GM21717 (cell line): Measurements from ENCODE around the gene C1orf210.
A peak's percentile ranks its signal among the peaks of the same experiment; 100 is the strongest.

Source experiments
- ATAC-seq: cut with Tn5 transposase; IDR thresholded peaks from one replicate; pipeline ENCODE4 v1.9.1; 2021; ENCODE audit warnings: mild to moderate bottlenecking, moderate library complexity; ENCODE audit not compliant: unreplicated experiment

Gene C1orf210

DNA sequence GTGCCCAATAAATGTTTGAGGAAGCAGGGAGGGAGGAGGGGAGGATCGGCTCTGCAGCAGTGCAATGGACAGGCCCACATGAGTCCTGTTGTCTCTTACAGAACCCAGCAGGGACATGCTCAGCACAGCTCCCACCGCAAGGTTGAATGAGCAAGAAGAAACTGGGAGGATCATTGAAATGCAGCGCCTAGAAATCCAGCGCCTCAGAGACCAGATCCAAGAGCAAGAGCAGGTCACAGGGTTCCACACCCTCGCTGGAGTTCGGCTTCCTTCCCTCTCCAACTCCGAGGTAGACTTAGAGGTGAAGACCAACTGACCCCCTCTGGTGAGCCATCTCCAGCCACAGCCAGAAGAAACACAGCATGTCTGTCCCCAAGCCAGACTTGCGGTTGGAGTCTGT, 31.5 kb downstream of the C1orf210 start:
- ATAC-seq: no peak

DNA sequence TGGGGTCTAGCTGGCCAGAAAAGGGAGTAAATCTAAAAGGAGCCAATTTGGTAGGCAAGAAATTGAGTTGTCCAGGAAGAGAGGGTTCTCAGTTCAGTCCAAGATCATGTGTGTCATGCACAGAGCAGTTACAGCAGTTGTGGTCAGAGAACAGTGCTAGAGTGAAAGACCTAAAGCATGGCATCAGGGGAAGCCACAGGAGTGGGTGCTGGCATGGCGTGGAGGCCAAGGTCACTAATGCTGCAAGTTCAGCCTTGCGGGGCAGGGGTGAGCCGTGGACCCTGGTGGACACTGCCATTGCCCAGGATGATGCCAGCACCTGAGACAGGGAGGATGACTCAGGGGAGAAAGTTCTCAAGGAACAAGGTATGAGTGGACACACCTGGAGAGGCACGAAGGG, 32.2 kb downstream of the C1orf210 start:
- no peak for ATAC-seq

DNA sequence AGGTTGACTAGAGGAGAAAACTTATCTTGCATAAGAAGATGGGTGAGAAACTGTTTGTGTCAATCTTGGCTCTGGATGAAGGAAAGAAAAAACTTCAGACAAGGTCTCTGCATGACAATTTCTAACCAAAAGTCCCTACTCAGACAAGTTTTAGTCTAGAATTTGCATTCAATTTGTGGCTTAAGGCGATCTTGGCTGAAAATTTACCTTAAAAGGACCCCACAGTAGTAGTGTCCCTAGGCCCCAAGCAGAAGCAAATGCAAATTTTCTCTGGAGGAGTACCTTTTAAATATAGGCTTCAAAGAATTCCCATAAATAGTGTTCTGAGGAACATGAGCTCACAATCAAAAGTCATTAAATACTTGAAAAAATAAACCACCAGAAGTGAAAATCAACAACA, 33.2 kb downstream of the C1orf210 start:
- ATAC-seq: no peak

DNA sequence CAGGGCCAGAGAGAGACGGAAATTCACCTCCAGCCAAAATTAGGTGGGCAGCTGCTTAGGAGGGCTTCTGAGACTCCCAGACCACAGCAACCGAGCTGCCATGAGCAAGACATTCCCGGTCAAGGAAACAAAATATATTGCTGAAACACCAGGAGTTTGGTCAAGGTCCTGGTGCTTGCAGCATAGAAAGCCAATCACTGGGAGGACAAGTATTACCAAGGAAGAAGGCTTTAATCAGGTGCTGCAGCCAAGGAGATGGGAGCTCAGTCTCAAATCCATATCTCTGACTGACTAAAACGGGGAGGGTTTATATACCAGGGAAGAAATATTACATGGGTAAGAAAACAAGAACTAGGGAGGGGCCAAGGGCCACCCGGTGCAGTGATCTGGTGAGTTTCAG, 34.4 kb downstream of the C1orf210 start:
- no peak for ATAC-seq

DNA sequence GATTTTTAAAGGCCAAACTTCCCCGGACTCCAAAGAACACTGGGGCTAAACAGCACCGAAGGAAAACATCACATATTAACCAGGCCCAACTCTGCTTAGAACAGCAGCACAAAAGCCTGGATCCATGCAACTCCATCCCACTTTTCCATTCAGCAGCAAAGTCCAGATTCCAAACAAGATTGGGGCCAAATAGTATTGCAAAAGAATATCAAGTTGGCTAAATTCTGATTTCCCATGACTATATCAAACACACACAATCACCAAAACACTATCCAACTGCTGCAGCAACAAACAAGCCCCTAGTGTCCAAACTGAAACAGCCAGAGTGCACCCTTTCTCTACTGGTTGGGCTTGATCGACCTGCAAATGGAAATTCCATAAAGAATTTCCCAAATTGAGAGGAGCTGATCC, 35.0 kb downstream of the C1orf210 start:
- no peak for ATAC-seq

DNA sequence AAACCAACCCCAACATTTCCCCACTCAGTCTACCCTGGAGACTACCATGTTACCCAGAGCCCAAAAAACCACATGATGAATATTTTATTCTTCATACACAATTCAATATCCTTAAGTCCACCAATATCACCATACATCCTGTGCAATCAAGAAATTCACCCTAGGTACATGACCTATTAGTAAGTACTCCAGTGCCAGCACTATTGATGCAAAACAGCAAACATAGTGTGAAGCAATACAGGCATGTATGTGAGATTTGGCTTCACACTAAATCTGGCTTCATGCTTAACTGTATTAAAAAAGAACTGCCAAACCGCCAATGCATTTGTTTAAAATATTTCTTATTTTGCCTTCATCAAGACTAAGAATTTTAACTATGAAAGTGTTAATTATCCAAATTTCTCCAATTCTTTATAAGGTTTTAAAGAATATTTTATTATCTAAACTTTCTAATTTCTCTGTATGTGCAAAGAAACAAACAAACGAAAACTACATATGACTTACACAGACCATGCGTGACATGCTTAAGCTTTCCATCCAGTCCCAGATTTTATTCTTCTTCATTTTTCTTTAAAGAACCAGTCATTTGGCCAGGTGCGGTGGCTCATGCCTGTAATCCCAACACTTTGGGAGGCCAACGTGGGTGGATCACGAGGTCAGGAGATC, 38.0 kb downstream of the C1orf210 start:
- ATAC-seq: no peak

DNA sequence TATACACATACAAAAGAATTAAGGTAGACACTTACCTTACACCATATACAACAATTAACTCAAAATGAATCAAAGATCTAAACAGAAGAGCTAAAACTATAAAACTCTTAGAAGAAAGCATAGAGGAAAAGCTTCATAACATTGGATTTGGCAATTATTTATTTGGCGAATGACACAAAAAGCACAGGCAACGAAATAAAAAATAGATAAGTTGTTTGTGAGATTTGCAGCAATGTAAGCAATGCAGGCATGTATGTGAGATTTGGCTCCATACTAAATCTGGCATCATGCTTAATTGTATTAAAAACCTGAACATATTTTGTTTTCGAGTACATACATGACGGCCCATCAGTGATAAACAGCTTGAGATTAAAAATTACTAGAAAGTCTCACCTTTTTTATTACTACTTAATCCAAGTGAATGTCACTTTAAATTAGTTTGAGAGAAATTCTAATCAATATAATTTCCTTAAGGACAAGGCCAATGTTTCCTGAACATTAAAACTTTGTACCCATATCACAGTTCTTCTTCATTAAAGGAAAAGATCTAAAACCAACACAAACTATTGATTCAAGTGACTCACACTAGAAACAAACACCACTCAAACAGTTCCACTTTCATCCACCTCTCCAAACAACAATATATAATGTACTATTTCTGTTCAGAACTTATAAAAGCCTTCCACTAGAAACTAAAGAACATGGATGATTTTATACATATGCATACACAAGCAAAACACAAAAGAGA, 38.7 kb downstream of the C1orf210 start:
- ATAC-seq: no peak

DNA sequence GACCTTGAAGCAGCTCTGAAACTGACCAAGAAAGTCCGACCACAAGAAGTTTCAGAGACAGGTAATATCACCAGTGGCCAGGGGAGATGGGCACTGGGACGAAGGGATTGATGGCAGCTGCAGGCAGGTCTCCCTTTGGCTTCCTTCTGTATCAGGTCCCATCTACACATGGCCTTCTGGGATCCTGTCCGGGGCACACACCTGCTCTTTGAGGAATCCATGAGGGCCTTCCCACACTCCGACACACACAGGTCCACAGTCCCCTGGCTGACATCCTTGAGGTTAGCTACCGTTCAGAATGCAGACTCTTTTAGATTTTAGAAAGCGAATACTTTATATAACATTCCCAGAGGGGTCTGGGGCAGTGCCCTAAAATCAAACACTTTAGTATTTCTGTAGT, 42.1 kb downstream of the C1orf210 start:
- ATAC-seq: no peak

DNA sequence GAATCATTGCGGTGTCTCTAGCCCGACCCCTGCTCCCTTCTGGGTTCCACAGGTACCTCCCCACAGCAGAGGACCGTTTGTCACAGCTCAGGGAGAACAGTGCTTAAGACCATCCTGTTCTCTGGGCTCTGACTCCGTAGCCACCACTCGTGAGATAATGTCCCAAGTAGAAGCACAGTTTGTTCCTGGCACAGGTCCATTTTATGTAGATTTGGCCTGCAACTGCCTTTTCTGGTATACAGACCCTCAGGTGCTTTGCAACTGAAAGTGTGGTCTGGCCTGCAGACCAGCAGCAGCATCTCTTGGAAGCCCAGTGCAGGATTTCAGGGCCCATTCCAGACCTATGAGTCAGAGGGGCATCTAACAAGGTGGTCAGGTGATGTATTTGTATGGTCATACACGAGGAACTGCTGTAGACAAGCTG, 44.0 kb downstream of the C1orf210 start:
- no peak for ATAC-seq

DNA sequence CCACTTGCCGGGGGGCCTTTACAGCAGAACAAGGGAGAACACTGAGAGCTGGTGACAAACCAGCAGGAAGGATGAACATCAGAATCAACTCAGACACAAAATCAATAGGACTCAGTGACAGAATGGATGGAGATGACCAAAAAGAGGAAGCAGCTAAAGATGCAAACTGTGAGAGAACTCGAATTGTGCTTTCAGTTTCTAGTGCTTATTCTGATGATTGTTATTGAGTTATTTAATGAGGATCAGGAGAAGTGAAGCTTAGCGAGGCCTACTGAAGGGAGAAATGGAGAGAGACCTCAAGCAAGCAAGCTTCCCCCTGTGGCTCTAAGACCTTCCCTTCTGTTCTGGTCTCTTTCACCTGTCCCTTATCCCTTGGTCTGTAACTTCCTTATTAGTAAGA, 45.9 kb downstream of the C1orf210 start:
- peak; percentile 59 for ATAC-seq

DNA sequence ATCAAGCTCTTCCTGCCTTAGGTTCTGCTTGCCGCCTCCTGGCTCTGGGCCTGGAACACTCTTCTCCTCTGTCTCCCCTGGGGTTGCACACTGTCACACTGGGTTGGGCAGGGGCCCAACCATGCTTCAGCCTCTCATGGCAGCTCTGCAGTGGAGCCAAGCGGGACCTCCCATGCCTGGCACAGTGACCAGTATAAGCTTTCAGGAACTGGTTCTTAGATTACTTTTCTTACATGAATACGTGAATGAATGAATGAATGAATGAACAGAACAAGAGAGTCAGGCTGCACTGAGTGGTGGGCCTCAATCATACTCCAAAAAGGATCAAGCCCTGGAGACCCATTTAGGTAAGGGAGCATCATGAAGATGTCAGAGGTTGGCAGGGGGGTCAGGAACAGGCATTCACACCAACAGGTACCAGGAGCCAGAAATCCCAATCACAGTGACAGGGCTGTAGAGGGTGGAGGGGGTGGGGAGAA, 46.4 kb downstream of the C1orf210 start:
- peak; percentile 12 for ATAC-seq

DNA sequence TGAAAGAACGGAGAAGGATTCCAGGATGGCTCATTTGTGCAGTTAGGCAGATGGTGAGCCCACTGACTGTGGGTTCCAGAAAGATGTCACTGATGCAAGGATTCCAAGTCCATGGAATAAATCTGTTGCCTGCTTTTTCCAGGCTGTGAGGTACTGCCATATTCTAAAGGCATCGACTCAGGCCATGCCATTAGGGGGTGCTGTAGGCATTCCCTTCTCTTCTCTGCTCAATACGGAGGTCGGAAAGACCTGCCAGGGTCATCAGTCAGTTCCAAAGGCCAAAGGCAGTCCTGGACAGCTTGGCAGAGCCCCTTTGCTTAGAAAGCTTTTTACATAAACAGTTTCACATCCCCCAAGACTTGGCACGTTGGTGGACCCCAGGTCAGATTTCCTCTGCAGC, 47.3 kb downstream of the C1orf210 start:
- no peak for ATAC-seq

DNA sequence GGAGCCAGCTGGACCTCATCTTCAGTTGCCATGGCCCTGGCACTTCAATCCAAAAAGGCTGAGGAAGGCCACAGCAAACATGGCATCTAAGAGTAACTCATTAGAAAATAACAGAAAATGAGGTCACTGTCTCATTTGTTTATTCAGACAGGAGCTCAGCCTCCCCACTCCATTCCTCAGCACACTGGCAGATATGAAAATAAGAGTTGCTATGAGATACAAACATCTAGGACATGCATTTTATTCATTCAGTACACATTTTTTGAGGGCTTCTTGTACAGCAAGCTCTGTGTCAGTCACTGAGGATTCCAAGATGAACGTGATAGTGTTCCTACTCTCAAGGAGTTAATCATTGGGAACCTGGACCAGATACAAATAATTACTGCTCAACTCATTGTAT, 48.3 kb downstream of the C1orf210 start:
- no peak for ATAC-seq

DNA sequence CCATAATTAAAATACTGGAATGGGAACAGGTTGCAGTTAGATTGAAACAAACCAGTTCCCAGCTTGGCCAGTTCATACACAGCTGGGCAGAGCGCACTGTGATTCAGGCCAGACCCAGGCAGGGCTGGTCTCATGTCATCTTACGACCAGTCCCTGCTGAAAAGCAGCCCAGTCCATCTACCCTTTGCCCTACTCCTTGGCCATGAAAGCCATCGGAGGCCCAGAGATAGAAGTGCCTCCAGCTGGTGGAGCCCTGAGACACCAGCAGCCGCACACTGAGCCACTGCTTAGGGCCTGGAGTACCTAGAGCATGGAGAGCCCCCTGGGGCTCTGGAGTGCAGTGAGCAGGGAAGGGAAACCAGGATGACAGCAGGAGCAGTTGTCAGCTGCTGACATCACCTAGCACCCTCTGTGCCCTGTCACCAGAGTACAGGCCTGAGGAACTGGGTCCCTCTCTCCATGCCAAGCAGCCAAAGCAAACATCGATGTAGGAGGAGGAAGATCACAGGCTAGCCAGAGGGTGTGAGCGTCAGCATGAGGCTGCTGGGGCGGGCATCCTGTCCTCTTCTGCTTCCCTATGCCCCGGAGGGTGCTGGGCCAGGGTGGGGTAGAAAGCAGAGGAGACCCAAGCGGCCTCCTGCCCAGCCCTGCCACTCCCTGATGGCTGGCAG, 49.8 kb downstream of the C1orf210 start:
- no peak for ATAC-seq

DNA sequence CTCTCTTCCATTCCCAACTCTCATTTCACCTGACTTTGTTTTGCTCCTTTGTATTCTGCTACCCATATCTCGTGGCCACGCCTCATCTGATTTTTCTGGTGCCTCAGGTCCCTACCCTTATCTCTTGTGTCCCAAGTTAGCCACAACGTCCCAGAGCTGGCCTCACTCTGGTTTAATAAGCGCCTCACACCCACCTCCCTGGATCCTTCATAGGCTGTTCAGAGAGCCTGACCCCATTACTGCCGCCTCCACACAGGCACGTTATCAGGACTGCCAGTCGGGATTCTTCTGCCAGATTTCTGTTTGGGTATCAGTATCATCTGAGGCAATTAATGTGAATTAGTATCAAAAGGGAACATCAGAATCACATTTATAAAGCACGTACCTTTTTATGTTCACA, 50.3 kb downstream of the C1orf210 start:
- ATAC-seq: no peak

DNA sequence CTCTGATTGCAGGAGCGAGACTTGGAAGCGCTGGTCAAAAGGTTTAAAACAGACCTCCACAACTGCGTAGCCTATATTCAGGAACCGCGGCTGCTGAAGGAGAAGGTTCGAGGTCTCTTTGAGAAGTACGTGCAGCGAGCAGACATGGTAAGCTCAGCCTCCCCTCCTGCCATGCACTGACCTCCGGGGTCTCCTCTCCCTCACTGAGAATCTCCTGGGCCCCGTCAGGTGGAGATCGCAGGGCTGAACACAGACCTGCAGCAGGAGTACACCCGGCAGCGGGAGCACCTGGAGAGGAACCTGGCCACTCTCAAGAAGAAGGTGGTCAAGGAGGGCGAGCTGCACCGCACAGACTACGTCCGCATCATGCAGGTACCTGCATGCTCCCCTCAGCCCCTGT, 51.1 kb downstream of the C1orf210 start:
- no peak for ATAC-seq

DNA sequence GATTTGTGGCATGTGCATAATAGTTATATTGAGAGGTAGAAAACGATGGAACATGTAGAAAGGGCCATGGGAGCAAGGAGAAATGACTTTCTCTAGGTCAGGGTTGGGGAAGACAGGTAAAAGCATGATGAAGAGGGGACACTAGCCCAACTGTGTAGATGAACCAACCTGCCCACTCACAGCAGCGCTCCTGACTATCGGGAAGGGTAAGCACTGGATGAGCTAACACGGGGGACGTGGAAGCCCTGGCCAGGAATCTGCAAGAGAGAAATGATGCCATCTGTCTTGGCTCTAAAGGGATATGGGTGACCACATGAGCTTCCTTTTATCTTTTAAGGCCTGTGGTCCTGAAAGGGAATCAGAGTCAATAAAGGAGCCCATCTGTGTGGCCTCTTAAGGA, 51.8 kb downstream of the C1orf210 start:
- no peak for ATAC-seq

DNA sequence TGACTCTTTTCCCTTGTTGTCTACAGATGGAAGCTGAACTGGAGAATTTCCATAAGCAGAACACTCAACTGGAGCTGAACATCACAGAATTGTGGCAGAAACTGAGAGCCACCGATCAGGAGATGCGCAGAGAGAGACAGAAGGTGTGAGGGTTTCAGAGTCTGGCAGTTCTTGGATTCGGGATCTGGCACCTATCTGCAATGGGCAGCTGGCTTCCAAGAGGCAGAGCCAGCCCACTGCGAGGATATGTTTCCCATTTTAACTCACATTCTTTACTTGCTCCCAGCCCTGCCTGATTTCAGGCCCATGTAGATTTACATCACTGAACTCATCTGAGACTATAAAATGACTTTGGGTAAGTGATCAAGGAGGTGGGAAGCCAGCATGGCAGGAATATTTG, 52.9 kb downstream of the C1orf210 start:
- no peak for ATAC-seq

DNA sequence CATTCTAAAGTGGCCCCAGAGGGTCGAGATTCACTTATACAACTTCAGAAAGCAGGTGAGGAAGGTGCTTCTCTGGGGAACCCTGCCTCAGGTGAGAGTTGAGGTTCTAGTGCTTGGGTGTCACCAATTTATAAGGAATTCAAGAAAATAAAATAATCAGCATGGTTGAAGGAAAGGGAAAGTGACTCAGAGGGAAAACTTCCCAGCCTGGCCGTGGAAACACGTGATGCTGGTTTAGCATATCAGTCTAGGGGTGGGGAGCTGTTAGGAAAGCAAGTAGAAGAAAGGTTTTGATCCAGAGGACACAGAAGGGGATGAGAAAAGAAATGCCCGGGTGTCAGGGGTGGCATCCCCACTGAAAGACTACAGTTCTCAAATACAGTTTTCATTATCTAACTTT, 53.3 kb downstream of the C1orf210 start:
- ATAC-seq: no peak
